ENCODE results near the gene FAIM.
"Not testable (repeated sequence)": the region's sequence is repeated elsewhere in the genome, so short reads cannot be mapped to it uniquely, and the experiment has no call there.

Gene FAIM

GRCh38 chr3:138608322-138609135, at the start of gene FAIM:
FAIM (plus strand) TSS chr3:138608771; CDS start chr3:138619727, 10,956 bp downstream.
- peak; percentile 78 for DNase-seq (ENCODE audit: low spot score)
- TF ChIP-seq CTCF (IDR thresholded peaks at IDR 0.05; ENCODE audit: borderline replicate concordance, control extremely low read depth, extremely low read depth, insufficient read depth, missing control alignments): no peak
- in situ Hi-C loops (cut with MboI; ENCODE audit: low sequenced_read_pairs, unreplicated experiment): no loop called here

GRCh38 chr3:138559134-138559533, 49.4 kb upstream of the FAIM start:
- in situ Hi-C loops (cut with MboI; ENCODE audit: low sequenced_read_pairs, unreplicated experiment): no loop called here
- no peak for TF ChIP-seq CTCF (IDR thresholded peaks at IDR 0.05; ENCODE audit: borderline replicate concordance, control extremely low read depth, extremely low read depth, insufficient read depth, missing control alignments)
- DNase-seq (ENCODE audit: low spot score): no peak

GRCh38 chr3:138560501-138560900, 48.1 kb upstream of the FAIM start:
- TF ChIP-seq CTCF (IDR thresholded peaks at IDR 0.05; ENCODE audit: borderline replicate concordance, control extremely low read depth, extremely low read depth, insufficient read depth, missing control alignments): no peak
- in situ Hi-C loops (cut with MboI; ENCODE audit: low sequenced_read_pairs, unreplicated experiment): no loop called here
- no peak for DNase-seq (ENCODE audit: low spot score)

GRCh38 chr3:138562902-138563301, 45.7 kb upstream of the FAIM start:
- in situ Hi-C loops (cut with MboI; ENCODE audit: low sequenced_read_pairs, unreplicated experiment): not testable (repeated sequence)

GRCh38 chr3:138566293-138566692, 42.3 kb upstream of the FAIM start:
- in situ Hi-C loops (cut with MboI; ENCODE audit: low sequenced_read_pairs, unreplicated experiment); DNase-seq (ENCODE audit: low spot score): not testable (repeated sequence)

More at GRCh38 chr3:138562902-138563301, 45.7 kb upstream of the FAIM start:
- not testable (repeated sequence) for DNase-seq (ENCODE audit: low spot score)

- DNase-seq (ENCODE audit: low spot score): no peak
- TF ChIP-seq CTCF (IDR thresholded peaks at IDR 0.05; ENCODE audit: borderline replicate concordance, control extremely low read depth, extremely low read depth, insufficient read depth, missing control alignments): no peak
- in situ Hi-C loops (cut with MboI; ENCODE audit: low sequenced_read_pairs, unreplicated experiment): no loop called here
These were observed 41.2 kb upstream of the FAIM start for GRCh38 chr3:138567403-138567802.

GRCh38 chr3:138569090-138569489, 39.5 kb upstream of the FAIM start:
- in situ Hi-C loops (cut with MboI; ENCODE audit: low sequenced_read_pairs, unreplicated experiment): no loop called here
- TF ChIP-seq CTCF (IDR thresholded peaks at IDR 0.05; ENCODE audit: borderline replicate concordance, control extremely low read depth, extremely low read depth, insufficient read depth, missing control alignments): no peak
- DNase-seq (ENCODE audit: low spot score): no peak

GRCh38 chr3:138569624-138570023, 38.9 kb upstream of the FAIM start:
- DNase-seq (ENCODE audit: low spot score); in situ Hi-C loops (cut with MboI; ENCODE audit: low sequenced_read_pairs, unreplicated experiment): not testable (repeated sequence)
